Umbilical cord (tissue), 2 donors: ENCODE data around the gene CHD2. TPM values are rescaled to one million over a fixed set of nuclear protein-coding genes. Genes with fewer than 3 reads are reported as not detected.
"Not testable (repeated sequence)": the region's sequence is repeated elsewhere in the genome, so short reads cannot be mapped to it uniquely, and the experiment has no call there.

Experiments
- DNase-seq: peaks from one replicate; pipeline ENCODE4 v3.0.0-alpha.2; 2015; ENCODE audit warnings: low spot score
- total RNA-seq: library from RNA; depleted of rRNA; stranded (reverse); fragments of >200 nt; gene quantifications from one replicate; pipeline ENCODE4 v1.2.3, GENCODE V29; 2014; ENCODE audit warnings: low replicate concordance; ENCODE audit not compliant: insufficient read depth

The CHD2 gene
- total RNA-seq, 1 donor from 2014 or later = 140 TPM

GRCh38 chr15:93035092-93035915, 135.2 kb downstream of the CHD2 start:
- DNase-seq = no peak

DNA sequence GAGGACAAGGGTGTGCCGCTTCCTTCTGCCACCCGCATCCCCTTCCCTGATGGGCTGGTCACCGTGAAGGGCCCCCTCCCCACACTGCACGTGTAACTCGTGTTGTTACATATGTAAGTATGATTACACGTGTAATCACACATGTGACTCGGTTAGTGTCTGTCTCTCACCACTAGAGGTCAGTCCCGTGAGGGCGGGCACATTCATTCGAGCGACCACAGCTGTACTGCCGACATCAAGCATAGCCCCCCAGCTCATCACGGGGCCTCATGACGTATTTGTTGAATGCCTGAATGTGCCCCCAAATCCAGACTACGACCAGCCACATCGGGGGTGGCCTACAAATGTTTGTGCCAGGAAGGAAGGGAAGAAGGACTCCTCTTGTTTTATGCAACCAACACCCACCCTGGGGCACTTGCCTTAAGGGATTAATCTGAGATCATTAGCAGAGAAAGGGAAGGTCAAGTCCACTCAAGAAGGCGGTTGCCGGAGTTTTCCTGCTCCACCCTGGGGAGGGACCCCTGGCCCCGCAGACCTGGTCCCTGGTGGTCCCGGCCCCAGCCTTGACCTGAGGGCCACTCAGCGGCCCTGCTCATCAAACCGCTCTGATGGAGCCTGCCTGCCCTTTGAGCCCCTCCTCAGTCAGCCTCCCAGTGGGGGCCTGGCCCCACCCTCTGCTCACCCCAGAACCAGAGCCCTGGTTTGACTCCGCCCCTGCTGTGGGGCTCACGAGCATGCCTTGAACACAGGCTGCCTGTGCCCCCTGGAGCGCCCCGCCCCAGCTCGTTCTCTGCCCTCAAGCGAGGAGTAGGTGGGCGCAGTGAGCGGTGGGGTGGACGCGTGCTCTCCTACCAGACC, 136.1 kb downstream of the CHD2 start:
- DNase-seq = peak; percentile 14

GRCh38 chr15:93036951-93037819, 137.1 kb downstream of the CHD2 start:
- DNase-seq = peak; percentile 68

DNA sequence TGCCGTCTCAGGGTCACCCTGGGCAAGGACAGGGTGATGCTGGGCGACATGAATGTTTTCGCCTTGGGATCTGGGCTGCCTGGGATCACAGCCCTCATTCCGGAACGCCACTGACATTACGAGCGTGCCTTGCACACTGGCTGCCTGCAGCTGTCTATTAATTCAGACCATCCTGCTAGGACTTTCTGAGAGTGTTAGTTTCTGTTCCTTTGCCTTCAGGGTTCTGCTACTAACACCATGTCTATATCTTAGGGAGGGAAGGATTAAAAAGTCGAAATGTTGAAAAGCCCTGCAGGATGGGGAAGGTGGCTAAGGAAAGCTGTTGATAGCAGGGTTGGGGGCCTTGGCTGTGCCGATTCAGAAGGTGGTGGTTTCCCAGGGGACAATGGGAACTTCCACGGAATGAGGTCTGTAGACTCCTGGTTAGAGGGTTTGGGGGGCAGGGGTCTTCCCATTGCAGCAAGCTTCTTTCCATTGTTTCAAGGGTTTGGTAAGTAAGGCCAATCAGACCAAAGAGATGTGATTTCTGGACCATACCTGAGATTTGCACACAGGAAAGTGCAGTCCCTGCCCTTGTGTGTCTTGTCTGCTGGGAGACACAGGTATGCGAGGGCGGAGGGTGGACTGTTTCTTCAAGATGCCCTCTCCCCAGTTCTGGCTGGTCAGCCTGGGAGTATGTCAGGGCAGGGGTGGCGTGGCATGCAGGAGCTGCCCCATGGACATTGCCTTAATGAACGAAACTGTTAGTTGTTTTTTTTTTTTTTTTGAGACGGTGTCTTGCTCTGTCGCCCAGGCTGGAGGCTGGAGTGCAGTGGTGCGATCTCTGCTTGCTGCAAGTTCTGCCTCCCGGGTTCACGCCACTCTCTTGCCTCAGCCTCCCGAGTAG, 137.9 kb downstream of the CHD2 start:
- no peak for DNase-seq

- not testable (repeated sequence) for DNase-seq
Observed at GRCh38 chr15:93039562-93040287, 139.6 kb downstream of the CHD2 start.

GRCh38 chr15:93040288-93041158, 140.4 kb downstream of the CHD2 start:
- no peak for DNase-seq

DNA sequence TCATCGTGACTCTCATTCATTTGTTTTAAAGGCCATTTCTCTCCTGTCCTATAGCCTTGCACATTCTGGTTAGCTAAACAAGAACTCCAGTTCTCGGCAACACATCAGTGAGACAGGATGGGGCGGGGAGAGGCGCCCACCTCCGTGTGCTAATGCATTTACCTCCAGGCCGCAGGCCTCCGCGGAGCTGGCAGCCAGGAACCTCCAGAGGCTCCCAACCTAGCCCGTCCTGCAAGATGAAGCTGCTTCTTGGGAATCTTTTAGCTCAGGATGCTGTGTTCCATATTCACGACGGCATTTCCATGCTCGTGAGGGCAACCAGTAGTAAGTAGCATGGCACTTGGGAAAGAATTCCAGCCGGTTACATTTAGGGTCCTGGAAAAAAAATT, 141.0 kb downstream of the CHD2 start:
- DNase-seq = no peak

DNA sequence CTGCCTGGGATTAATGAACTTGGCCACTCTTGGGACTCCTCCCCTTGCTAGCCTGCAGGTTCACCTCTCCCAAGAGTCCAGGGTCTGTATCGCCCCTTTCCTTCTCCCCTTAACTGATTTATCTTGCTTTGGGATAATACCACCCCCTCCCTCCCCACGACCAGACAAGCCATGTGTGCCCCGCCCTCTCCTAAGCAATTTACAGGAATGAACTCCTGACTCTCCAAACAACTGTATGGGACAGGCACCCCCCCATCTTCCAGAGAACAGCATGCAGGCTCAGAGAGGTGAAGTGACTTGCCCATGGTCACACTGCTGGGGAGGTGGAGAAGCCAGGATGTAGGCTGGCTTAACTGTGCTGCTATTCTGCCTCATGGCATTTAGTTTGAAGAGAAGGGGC, 142.1 kb downstream of the CHD2 start:
- DNase-seq = no peak

DNA sequence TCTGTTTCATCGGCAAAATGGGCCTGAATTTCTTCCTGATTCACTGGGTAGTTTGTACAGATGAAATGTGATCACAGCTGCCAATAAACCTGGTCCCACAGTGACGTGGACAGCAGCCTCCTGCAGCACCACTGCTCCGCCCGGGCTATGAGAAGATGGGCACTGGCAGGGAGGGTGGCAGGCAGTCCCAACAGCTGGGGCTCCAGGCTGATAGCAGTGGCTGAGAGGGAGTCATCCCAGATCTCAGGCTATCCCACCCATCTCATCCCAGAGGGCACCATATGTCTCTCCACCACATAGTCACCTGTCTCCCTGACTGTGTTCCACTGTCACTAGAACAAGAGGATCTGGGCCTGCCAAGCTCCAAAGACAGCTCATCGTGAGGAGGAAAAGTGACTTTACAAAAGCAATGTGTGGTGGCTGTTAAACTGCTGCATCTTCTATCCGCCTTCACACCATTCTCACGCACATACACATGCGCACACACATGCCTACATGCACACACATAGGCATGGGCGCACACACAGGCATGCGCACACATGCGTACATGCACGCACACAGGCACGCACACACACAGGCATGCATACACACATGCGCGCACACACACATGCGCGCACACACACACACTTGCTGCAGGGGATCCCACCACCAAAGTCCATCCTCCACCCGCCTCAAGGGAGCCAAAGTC, 142.7 kb downstream of the CHD2 start:
- DNase-seq = no peak

DNA sequence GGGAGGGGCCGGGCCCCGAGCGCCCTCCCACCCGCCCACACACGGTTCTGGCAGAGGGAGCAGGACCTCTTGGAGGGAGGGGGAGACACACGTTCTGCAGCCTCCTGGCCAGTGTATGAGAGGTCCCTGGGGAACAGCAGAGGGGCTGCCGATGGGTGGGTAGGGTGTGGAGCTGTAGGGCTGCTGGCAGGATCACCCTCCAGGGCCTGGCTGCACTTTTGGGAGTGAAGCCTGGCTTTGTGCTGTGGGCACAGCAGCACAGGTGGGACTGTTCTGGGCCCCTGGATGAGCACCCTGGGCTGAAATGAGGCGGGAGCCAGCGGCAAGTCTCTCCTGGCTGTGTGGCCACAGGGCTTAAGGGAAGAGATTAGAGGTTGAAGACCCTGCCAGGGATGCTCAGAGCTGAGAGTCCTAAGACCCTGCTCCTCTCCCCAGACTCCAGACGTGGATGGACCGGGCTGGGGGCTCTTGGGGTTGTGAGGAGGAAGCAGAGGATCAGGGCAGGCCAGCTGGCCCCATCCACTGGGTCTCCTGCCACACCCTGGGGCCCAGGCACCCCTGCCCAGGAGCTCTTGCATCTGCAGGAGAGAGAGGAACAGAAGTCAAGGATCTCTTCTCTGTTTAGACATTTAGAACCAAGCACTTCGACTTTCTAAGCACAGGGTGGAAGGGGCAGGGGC, 143.6 kb downstream of the CHD2 start:
- DNase-seq = no peak

DNA sequence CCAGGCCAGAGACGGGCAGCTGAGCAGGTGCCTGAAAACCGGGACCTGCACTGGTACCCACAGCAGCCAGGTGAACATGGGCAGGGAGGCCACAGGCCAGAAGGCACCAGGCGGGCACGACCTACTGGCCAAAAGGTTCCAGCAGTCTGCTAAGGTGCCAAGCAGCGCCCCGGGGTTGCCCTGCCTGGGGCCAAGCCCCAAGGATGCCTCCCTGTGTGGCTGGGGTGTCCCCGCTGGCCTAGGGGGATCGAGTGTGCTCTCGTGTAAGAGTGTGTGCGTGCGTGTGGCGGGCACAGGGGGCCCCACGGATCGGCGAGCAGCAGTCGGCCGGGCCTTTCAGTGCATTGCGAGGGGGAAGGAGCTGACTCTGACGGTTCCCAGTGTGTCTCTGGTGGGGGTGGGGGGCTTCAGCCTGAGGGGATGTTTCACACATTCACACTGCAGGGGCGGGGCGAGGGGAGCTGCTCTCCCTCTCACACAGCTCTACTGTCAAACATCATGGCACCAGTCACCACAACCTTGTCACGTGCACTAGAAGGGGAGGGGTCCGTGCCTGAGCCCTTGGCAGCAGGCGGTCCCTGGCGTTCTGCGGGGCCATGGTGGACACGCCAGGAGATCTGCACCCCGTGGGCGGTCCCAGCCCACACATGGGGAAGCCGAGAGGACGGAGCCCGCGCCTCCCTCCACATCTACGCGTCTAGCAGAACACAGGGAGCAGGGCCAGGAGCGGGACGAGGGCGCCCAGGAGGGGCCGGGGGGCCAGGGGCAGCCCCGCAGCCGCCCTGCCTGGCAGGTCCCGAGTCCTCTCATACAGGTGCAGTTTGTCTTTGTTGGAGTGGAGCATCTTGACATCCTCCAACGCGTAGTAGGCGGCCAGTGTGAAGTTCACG, 144.4 kb downstream of the CHD2 start:
- DNase-seq = no peak

GRCh38 chr15:93045191-93045785, 145.2 kb downstream of the CHD2 start:
- no peak for DNase-seq

GRCh38 chr15:93046120-93046519, 146.0 kb downstream of the CHD2 start:
- no peak for DNase-seq

DNA sequence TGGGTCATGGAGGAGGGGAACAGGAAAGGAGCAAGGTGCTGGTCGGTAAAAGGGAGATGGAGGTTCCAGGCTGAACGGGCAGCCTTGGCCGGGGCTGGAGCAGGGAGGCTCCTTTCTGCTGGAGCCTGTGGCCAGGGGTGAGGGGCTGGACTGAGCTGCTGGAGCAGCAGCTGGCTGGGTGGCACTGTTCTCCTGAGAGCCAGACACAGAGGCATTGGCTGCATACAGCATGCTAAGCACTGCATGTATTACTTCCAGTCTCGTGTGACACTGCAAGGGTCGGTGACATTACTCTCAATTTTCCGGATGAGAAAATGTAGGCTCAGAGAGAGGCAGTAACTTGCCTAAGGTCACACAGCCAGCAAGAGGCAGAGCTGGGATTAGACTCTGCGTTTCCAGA, 146.6 kb downstream of the CHD2 start:
- DNase-seq = no peak

DNA sequence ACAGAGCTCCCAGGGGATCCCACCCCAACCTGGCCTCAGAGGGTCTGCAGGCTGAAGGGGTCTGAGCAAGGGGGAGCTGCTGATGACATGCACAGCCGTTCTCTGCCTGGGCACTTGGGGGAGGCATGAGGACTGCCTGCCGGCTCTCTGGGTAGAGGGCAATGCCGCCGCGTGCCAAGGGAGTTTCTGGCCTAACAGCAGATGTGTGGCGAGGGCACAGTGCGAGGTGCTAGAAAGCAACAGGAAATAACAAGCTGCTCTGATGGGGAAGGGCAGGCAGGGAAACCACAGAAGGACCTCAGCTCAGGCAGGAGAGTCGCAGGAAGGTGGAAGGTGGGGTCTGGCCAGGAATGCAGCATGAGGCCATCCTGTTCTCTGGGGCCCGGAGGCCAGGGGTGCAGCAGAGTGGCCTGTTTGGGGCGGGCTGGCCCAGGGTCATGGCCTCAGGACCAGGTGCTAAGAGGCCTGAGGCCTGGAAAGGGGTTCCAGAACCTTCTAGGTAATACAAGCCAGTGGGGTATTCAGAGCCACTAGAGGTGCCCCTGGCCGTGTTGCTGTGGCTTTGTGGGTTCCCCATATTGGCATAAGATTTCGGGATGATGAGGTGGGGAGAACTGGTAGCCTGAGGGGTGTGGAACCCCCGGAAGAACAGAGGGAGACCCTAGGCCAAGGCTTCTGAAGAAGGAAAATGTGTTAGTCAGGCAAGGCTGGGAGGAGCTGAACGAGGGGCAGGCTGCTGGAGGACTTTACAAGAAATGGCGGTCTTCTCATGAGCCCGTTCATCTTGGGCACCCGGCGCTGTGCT, 147.7 kb downstream of the CHD2 start:
- DNase-seq = no peak

DNA sequence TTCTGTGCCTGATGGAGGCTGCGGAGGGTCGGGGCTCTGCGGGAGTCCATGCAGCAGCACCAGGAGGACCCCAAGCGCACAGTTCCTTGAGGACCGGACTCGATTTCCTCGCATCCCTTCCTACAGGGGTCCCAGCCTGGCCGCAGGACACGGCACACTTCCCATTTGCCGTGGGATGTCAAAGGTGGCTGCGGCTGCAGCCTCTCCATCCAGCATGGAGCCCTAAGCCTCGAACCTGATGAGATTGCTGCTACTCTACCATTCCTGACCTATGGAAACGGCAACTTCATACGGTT, 148.2 kb downstream of the CHD2 start:
- no peak for DNase-seq
